Osteocyte (in vitro differentiated cells): ENCODE measurements around the gene DISP3. TPM values are rescaled to one million over a fixed set of nuclear protein-coding genes. Genes with fewer than 3 reads are reported as not detected.

ENCODE experiments used
- DNase-seq: peaks from one replicate; pipeline ENCODE4 v3.0.0; 2021; ENCODE audit warnings: mixed read lengths; ENCODE audit not compliant: unreplicated experiment; ENCODE audit errors: extremely low spot score
- H3K27ac Mint-ChIP-seq: one replicate; pipeline ENCODE4 v1.8.0; 2021; ENCODE audit warnings: mild to moderate bottlenecking, mixed read lengths; ENCODE audit not compliant: unreplicated experiment
- H3K27me3 Mint-ChIP-seq: one replicate; pipeline ENCODE4 v1.8.0; 2021; ENCODE audit warnings: mixed read lengths; ENCODE audit not compliant: unreplicated experiment
- H3K36me3 Mint-ChIP-seq: one replicate; pipeline ENCODE4 v1.8.0; 2021; ENCODE audit warnings: mixed read lengths; ENCODE audit not compliant: unreplicated experiment
- H3K4me1 Mint-ChIP-seq: one replicate; pipeline ENCODE4 v1.8.0; 2021; ENCODE audit warnings: mixed read lengths; ENCODE audit not compliant: unreplicated experiment
- H3K4me3 Mint-ChIP-seq: one replicate; pipeline ENCODE4 v1.8.0; 2021; ENCODE audit warnings: mild to moderate bottlenecking, moderate library complexity, mixed read lengths; ENCODE audit not compliant: unreplicated experiment
- H3K9me3 Mint-ChIP-seq: one replicate; pipeline ENCODE4 v1.8.0; 2021; ENCODE audit warnings: mixed read lengths; ENCODE audit not compliant: unreplicated experiment
- total RNA-seq: library from RNA; stranded (reverse); gene quantifications from 2 replicates; pipeline ENCODE4 v1.2.1, GENCODE V29; 2021
- TF ChIP-seq, protein P1 (sequence below): fragments of 200-600 bp; sonication (generic); IDR thresholded peaks from 2 replicates; pipeline ENCODE4 v1.5.0; 2021; ENCODE audit warnings: antibody characterized with exemption, mild to moderate bottlenecking, moderate library complexity

DISP3 gene
- total RNA-seq, 1 donor from 2014 or later, result 0.43 TPM

DNA sequence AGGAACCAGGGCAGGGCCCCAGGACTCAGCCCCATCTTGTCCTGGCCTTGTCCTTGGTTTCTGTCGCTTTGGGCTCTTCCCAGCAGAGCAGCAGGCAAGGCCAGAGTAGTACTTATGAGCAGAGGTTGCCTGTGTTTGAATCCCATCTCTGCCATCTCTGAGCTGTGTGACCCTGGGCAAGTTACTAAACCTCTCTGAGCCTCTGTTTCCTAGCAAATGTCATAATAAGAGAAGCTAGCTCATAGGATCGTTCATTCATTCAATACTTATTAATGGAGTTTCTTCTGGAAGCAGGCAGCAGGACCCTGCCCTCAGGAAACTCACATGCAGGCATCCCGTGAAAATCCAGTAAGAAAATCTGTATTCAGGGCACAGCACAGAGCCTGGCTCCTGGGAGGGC lies 91.0 kb downstream of the DISP3 start:
- TF ChIP-seq, protein P1, sequence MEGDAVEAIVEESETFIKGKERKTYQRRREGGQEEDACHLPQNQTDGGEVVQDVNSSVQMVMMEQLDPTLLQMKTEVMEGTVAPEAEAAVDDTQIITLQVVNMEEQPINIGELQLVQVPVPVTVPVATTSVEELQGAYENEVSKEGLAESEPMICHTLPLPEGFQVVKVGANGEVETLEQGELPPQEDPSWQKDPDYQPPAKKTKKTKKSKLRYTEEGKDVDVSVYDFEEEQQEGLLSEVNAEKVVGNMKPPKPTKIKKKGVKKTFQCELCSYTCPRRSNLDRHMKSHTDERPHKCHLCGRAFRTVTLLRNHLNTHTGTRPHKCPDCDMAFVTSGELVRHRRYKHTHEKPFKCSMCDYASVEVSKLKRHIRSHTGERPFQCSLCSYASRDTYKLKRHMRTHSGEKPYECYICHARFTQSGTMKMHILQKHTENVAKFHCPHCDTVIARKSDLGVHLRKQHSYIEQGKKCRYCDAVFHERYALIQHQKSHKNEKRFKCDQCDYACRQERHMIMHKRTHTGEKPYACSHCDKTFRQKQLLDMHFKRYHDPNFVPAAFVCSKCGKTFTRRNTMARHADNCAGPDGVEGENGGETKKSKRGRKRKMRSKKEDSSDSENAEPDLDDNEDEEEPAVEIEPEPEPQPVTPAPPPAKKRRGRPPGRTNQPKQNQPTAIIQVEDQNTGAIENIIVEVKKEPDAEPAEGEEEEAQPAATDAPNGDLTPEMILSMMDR, result no peak
- Mint-ChIP-seq H3K27me3 (peaks cover 4% of the 10 kb centered on the region), H3K4me3 (no peak overlapping the region), H3K4me1 (no peaks in the 10 kb centered on the region), H3K36me3 (no peaks in the 10 kb centered on the region), H3K9me3 (no peaks in the 10 kb centered on the region), H3K27ac (no peak overlapping the region)
- DNase-seq, result no peak

DNA sequence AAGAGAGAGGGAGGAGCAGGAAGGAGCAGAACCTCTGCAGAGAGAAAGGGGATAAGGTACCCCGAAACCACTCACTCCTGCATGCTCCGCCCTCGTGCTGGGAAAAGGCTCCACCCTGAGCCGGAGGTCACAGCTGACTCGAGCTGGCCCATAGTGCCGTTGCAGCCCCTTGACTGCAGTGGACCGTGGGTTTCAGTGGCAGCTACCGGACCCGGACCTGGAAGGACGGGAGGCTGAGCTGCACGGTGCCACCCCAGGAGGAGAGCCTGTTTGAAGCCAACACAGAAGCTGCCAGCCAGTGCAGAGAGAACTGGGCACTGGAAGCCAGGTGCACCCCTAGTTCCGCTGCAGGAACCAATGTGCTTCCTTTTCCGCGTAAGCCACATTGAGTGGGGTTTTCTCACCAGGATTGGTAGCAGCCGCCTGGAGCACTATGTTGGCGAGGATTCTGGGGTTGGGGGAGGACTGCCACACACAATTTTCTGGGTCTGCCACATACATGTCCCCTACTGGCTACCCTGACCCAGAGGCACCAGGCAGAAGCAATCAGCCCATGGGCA lies 91.9 kb downstream of the DISP3 start:
- TF ChIP-seq, protein P1, result no peak
- H3K9me3 Mint-ChIP-seq, result no peaks in the 10 kb centered on the region
- H3K36me3 Mint-ChIP-seq, result no peaks in the 10 kb centered on the region
- no peak for DNase-seq
- H3K4me1 Mint-ChIP-seq, result no peaks in the 10 kb centered on the region
- H3K27ac Mint-ChIP-seq, result no peak overlapping the region
- H3K27me3 Mint-ChIP-seq, result peaks cover 4% of the 10 kb centered on the region
- H3K4me3 Mint-ChIP-seq, result no peak overlapping the region

DNA sequence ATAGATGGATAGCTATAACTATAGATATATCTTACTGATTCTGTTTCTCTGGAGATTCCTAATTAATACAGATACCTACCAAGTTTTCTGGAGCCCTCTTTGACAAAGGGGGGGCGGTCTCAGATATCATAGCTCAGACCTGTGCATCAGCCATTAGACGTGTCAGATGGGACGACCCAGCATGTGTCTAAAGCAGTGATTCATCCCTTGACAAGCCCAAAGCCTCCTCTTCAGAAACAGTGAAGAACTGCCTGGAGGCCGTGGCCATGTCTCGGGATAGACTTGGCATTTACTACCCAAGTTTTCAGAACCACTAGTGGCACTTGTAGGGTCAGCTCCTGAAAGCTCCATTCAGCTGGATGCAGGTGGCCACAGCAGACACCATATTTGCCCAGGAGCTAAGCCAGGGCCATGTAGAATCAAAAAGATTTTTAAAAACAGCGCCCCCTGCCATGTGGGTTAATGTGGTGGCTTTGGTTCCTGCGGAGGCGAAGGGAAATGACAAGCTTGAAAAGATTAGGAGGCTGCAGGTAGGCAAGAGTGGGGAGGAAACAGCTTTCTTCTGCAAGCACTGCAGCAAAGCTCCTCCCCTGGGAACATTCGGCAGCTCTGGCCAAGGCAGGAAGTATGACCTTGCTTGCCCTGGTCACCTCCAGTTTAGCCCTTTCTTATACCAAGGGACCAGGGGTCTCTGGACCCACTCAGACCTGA lies 93.1 kb downstream of the DISP3 start:
- Mint-ChIP-seq H3K9me3 (no peaks in the 10 kb centered on the region), H3K4me3 (no peak overlapping the region), H3K4me1 (no peaks in the 10 kb centered on the region), H3K27me3 (peaks cover 2% of the 10 kb centered on the region), H3K36me3 (no peaks in the 10 kb centered on the region), H3K27ac (no peak overlapping the region)
- TF ChIP-seq, protein P1, result peak; percentile 9
- DNase-seq, result no peak

DNA sequence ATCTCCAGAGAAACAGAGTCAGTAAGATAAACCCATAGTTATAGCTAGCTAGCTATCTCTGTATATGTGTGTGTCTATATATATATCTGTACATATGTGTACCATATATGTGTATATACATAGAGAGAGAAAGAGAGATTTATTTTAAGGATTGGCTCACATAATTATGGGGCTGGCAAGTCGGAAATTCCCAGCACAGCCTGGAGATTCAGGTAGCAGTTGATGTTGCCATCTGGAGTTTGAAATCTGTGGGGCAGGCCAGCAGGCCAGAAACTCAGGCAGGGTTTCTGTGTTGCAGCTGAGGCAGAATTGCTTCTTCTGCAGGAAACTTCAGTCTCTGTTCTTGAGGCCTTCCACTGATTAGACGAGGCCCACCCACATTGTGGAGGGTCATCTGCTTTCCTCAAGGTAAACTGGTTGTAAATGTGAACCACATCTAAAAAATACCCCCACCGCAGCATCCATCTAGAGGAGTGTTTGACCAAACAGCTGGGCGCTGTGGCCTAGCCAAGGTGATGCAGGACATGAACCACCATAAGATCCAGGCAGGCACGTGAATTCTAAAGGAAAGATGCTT lies 94.2 kb downstream of the DISP3 start:
- no peaks in the 10 kb centered on the region for H3K9me3 Mint-ChIP-seq
- no peaks in the 10 kb centered on the region for H3K4me1 Mint-ChIP-seq
- H3K27ac Mint-ChIP-seq, result no peak overlapping the region
- H3K36me3 Mint-ChIP-seq, result no peaks in the 10 kb centered on the region
- H3K4me3 Mint-ChIP-seq, result no peak overlapping the region
- TF ChIP-seq, protein P1, result no peak
- H3K27me3 Mint-ChIP-seq, result peaks cover 2% of the 10 kb centered on the region
- DNase-seq, result no peak

DNA sequence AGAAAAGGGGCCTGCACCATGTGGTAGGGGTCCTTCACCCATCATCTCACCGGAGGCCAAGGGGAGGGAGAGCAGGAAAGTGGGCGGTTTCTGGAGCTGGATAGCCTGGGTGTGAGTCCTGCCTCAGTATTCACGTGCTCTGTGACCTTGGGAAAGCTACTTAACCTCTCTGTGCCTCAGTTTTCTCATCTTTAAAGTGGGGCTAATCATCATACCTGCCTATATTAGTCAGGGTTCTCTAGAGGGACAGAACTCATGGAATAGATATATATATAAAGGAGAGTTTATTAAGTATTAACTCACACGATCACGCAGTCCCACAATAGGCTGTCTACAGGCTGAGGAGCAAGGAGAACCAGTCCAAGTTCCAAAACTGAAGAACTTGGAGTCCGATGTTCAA lies 96.6 kb downstream of the DISP3 start:
- TF ChIP-seq, protein P1, result no peak

More for the DNA sequence above, 96.6 kb downstream of the DISP3 start:
- DNase-seq, result no peak
- no peaks in the 10 kb centered on the region for H3K4me1 Mint-ChIP-seq
- no peak overlapping the region for H3K27ac Mint-ChIP-seq
- H3K4me3 Mint-ChIP-seq, result no peak overlapping the region
- H3K36me3 Mint-ChIP-seq, result no peaks in the 10 kb centered on the region
- H3K27me3 Mint-ChIP-seq, result no peaks in the 10 kb centered on the region
- no peaks in the 10 kb centered on the region for H3K9me3 Mint-ChIP-seq
